ENCODE measurements around the gene ISCA1.

Gene ISCA1

DNA sequence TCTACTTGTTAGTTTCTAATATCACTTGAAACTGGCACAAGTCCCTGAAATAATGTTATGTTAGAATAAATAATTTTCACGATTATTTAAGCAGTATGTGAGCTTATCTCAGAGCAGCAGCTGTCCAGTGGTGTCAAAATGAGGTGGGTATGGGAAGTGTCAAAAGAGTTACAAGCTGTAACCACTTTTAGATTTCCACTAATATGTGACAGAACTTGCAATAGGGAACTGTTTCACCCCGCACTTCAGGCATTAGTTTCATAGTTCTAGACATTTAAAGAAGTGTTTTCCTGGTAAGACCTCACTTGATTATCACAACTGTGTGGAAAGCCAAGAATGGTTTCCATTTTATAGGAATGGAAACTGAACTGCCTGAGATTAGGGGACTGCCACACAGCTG, 2.9 kb upstream of the ISCA1 start:
- no peak for DNase-seq (ENCODE audit: low read depth)

DNA sequence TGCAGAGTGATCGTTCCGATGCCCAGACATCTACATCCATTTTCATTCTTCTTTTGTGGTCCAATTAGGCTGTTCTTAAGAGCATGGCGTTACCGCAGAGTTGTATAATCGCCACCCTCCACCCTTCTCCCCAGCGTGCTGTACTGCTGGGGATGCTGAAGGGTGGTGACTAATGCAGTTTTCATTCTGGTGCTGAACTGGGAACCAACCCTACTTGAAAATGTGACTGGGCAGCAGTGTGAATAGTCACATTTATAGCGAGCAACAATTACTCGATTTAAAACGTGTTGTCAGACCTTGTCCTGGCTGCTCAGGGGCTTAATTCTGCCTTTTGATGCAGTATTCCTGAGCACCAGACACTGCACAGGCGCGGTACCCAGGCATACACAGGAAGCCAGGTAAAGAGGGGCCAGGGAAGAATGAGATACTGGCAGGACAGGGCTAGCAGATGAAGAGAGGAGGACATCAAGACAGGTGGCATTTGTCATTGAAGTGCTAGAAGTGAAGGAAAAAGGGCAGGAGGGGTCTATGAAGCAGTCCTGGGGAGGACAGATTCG, 719 bp upstream of the ISCA1 start:
- peak; percentile 83 for DNase-seq (ENCODE audit: low read depth)

- no peak for DNase-seq (ENCODE audit: low read depth)
Measured at GRCh38 chr9:86281593-86282076, 703 bp downstream of the ISCA1 start.

- no peak for DNase-seq (ENCODE audit: low read depth)
Measured at GRCh38 chr9:86280580-86280979, 1.8 kb downstream of the ISCA1 start.

DNA sequence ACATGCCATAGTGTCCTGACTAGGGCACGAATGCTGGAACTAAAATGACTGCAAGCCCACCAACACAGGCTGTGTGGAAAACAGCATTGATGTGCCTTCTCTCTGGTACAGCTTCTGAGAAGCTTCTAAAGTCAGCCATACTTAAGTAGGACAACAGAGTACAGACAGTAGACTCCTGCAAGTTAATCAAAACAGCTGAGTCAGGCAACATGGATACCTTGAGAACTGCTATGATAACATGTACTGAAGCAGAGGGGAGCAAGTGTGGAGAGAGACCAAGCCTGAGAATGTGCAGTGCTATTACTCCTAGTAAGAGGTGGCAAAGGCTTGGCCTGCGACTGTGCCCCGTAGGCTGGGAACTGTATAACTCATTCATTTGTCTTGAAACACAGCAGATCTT, 2.5 kb downstream of the ISCA1 start:
- DNase-seq (ENCODE audit: low read depth) = no peak

- DNase-seq (ENCODE audit: low read depth) = no peak
Measured at GRCh38 chr9:86277072-86277471, 5.3 kb downstream of the ISCA1 start.

DNA sequence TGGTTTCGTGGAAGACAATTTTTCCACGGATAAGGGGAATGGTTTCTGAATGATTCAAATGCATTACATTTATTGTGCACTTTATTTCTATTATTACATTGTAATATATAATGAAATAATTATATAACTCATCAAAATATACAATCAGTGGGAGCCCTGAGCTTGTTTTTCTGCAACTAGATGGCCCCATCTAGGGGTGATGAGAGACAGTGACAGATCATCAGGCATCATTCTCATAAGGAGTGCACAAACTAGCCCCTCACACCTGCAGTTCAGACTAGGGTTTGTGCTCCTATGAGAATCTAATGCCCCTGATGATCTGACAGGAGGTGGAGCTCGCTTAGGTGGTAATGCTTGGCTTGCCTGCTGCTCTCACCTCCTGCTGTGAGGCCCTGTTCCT, 6.4 kb downstream of the ISCA1 start:
- no peak for DNase-seq (ENCODE audit: low read depth)

- DNase-seq (ENCODE audit: low read depth) = no peak
Measured at GRCh38 chr9:86274821-86275643, 7.3 kb downstream of the ISCA1 start.

- no peak for DNase-seq (ENCODE audit: low read depth)
Measured at GRCh38 chr9:86272221-86272620, 10.1 kb downstream of the ISCA1 start.

DNA sequence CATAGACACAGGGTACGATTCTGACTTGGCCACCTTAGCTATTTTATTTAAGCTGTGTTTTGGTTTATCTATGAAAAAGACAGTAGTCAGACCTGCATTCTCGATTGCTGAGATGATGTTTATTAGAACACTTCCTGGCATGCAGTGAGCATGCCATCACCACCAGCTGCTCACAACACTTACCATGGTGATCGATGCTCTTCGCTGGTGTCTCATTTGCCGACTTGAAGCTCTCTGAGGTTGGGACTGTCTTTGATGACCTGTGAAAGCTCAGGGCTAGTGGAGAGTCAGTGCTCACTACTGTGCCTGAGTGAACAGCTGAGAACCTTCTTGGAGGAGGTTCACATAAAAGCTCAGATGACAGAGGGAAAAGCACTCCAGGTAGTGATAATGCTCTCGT, 18.5 kb downstream of the ISCA1 start:
- no peak for DNase-seq (ENCODE audit: low read depth)

DNA sequence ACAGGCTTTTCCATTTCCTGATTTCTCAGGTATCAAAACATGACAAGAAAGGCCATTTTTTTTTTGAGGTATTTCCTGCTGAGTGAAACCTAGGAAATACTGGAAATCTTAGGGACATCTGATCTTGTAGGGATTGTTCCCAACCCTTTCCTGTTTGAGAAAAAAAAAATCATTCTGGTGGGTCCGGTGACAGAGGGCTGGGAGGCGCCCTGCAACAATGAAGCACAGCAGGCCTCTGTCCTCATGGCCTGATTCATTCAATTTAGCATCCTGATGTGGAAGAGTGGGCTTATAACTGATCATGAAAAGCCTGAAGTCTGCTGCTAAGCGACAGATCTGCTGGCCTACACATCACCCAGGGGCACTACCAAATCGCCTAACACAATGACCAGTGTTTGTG, 19.8 kb downstream of the ISCA1 start:
- no peak for DNase-seq (ENCODE audit: low read depth)

GRCh38 chr9:86259557-86259956, 22.8 kb downstream of the ISCA1 start, which contains the start of gene C9orf153:
Gene C9orf153, minus strand, starts transcription at chr9:86259657. Its CDS starts 30,054 bp downstream, at chr9:86229603.
- DNase-seq (ENCODE audit: low read depth) = no peak

DNA sequence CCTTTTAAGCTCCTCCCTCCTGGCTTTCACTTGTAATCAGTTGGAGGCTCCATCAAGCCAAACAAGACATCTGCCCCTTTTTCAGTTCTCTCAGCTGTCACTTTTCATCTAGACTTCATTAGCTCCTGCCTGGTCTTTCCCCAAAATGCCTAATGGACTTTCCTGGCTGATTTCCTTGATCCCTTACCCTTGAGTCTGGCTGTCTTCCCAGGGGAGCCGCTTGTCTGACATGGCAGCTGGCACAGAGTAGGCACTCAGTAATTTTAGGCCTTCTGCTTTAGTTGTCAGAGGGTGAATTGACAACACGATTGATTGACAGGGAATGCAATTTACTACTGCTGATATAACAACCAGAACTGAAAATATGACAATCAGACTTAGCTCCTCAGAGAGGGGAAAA, 24.9 kb downstream of the ISCA1 start:
- no peak for DNase-seq (ENCODE audit: low read depth)

DNA sequence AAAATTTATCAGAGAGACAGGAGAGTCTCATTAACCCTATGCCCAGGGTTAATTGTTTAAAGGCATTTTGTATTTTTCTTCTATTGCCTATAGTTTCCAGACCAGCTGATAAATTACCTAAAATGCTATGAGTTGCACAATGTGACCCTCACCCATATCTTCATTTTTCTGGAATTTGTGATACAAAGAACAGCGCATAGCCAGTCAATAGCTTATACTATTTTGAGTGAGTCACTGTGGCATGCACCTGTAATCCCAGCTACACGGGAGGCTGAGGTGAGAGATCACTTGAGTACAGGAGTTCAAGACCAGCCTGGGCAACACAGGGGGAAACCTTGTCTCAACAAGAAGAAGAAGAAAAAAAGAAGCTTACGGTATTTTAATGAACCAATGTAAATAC, 25.7 kb downstream of the ISCA1 start:
- no peak for DNase-seq (ENCODE audit: low read depth)

DNA sequence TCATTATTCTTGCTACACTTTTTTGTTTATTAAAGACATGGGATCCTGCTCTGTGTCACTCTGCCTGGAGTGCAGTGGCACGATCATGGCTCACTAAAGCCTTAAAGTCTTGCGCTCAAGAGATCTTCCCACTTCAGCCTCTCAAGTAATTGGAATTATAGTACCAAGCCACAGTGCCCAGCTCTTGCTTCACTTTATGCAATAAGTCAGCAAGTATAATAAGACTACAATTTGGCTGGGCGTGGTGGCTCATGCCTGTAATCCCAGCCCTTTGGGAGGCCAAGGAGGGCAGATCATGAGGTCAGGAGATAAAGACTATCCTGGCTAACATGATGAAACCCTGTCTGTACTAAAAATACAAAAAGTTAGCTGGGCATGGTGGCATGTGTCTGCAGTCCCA, 28.8 kb downstream of the ISCA1 start:
- no peak for DNase-seq (ENCODE audit: low read depth)

GRCh38 chr9:86252870-86253269, 29.5 kb downstream of the ISCA1 start:
- no peak for DNase-seq (ENCODE audit: low read depth)

DNA sequence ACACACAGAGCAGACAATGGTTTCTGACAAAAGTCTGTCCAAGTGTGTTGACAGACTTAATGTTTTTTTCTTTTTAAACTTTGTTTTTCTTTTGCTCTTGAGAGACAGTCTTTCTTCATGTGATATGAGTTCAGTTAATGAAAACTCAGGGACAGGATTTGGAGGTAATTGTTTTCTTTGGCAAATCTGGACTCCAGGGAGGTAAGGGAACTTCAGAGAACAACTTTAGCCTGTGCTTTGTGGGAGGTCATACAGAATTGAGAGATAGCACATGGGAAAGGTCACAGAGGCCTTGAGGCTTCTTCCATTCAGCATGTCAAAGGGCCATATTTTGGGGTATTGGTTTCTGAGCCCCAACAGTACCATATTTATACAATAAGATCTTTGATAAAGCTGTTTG, 32.2 kb downstream of the ISCA1 start:
- DNase-seq (ENCODE audit: low read depth) = no peak

DNA sequence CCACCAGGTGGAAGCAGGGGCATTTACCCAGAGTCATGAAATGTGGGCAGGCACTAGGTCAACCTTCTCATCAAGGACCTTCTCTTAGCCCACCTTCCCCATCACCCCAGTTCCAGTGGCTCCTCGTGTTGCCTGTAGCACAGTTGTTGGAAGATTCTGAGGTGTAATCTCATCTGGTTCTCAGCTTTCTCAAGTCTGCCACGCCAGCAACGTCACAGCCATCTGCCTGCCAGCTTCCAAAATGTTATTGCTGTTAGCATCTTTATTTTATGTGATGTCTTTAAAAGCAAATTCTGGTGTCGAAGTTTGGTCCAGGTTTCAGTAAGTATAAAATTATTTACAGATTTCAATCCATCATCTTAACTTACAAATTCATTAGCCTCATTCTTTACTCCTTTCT, 33.6 kb downstream of the ISCA1 start:
- DNase-seq (ENCODE audit: low read depth) = no peak

GRCh38 chr9:86246752-86247161, 35.6 kb downstream of the ISCA1 start:
- no peak for DNase-seq (ENCODE audit: low read depth)

DNA sequence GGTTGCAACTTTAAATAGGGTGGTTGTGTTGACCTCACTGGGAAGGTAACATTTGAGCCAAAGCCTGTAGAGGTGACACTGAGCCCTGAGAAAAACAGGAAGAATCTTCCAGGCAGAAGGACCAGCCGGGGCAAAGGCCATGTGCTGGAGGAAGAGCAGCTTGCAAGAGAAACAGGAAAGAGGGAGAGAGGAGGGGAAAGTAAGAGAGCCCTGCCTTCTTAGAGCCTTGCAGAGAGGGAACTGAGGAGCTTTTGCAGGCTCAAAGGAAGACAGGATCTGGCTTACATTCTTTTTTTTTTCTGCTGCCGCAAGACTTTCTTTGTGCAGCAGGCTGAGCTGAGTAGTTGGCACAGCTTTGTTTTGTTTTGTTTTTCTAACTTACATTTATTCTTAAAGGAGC, 40.3 kb downstream of the ISCA1 start:
- no peak for DNase-seq (ENCODE audit: low read depth)

DNA sequence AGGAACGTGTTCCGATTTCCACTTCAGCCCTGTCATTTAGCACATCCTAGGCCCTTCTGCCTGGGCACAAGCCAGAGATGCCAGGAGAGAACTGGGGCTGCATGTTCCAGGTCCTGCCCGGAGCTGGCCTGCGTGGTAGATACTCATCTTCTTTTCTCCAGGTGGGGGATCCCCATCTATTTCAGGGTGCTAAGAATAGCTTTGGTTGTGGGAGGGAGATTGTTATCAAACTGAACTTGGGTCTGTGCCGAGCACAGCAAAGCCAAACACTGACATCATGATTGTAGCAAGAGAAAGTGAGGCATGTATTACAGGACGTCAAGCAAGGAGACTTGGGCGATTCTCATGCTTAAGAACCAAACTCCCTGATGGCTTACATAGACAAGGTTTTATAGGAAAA, 41.1 kb downstream of the ISCA1 start:
- peak; percentile 35 for DNase-seq (ENCODE audit: low read depth)

GRCh38 chr9:86238861-86239770, 43.2 kb downstream of the ISCA1 start:
- DNase-seq (ENCODE audit: low read depth) = no peak

DNA sequence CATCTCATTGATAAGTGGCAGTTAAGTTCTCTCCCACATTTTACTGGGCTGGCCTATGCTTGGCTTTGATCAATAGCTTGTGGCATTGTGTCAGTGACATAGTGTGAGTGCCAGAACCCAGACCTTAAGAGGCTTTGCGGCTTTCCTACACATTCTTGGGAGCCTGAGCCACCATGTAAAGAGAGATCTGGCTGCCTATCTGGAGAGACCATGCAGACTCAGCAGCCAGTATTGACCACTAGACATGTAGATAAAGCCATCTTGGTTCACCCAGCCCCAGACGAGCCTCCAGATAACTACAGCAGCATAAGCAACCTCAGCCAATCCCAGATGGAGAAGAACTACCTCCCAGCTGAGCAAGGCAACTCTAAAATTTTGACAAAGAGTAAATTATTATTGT, 51.5 kb downstream of the ISCA1 start:
- no peak for DNase-seq (ENCODE audit: low read depth)

Measured in non-pigmented ciliary epithelial cell (primary cell).